Fibroblast of skin of back (primary cell): ENCODE measurements around the gene SIVA1.
"Not testable (repeated sequence)": the region's sequence is repeated elsewhere in the genome, so short reads cannot be mapped to it uniquely, and the experiment has no call there.

Experiments
- DNase-seq: peaks from one replicate; pipeline ENCODE4 v3.0.0-alpha.2; 2013

The SIVA1 gene

DNA sequence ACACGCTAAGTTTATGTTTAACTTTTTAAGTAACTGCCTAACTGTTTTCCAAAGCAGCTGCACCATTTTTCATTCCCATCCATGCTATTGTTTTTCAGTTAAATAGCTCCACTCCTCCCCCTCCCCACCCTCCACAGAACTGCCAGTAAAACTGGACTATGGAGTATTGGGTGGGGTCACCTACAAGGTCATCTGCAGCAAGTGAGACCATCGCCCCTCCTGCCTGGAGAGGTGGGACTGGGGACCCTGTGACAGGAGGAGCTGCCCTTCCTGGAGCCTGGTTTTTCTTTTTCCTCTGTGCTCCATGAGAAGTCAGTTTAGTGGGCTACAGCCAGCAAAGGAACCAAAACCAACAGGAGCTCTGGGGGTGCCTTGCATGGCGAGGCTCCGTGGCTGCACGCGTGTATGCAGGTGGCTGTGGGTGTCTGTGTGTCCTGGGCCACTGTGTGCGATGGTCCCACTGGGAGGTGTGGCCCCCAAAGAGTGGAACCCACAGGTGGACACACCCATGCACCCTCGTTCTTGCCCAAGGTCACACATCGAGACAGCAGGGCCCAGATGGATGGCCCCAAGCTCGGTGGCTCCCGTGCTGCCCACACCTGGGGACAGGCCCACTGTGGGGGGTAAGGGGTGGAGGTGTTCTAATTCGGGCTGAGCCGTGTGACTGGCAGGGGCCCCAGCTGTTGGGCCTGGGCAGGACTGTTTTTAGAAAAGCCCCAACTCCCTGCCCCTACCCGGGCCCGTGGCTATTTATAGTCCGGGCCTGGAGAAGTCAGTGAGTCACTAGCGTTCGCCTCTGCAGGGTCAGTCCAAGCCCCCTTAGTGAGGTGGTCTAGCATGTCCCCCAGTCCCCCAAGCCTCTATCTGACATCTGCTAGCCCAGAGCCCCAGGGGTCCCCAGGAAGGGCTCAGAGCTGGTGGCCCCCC, 31.2 kb upstream of the SIVA1 start:
- peak; percentile 36 for DNase-seq

DNA sequence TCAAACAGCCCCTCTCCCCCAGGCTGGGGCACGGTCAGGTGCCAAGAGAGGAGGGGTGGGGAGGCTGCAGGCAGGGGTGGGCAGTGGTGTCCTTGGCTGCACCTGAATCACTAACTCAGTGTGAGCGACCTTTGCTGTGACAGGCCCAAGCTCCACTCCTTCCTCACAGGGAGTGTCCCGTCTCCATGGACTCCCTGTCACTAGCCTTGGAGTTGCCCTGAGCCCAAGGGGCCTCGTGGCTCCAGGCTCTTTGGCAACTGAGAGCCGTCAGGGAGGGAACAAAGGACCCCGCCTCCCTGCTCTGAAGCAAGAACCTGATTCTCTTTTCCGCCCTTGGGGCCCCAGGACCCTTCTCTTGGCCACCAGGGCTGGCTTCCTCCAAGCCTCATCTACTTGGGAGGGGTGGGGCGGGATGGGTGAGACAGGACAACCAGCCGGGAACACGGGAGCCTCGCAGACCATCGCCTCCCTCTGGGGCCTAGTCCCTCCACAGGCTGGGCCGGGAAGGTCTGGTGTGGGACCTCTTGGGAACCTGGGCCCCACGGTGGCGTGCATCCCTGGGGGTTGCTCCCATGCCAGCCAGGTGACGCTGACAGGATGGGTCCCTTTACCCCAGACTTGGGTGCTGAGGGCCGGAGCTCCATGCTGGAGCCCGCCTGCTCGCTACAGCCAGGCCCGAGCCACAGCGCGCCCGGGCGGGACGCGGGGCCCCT, 29.9 kb upstream of the SIVA1 start:
- DNase-seq: no peak

DNA sequence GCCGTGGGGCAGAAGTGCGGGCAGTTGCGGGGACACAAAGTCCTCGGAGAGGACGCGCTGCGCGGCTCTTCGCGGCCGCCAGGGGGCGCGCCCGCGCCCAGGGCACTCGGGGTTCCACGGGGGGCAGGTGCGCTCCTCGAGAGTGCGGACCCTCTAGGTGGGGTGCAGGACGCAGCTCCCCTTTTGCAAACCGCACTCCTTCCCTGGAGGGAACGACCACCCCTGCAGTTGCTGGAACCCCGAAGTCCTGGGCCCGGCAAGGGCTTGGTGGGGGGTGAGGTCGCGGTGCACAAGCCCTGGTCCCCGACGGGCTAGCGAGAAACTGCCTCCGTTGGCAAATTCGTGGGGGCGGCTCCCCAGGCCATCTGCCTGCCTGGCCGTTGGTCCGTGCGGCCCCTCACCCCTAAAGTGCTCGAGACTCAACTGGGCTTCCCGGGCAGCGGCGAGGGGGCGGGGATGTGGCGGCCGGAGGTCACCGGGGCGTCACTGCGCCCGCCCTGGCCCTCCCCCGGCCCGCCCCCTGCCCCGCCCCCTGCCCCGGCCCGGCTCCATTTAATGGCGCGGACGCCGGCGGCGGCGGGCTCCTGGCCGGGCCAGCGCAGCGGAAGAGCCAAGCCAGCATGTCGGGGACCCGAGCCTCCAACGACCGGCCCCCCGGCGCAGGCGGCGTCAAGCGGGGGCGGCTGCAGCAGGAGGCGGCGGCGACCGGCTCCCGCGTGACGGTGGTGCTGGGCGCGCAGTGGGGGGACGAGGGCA, 29.1 kb upstream of the SIVA1 start, which contains the start of gene ADSS1:
Gene ADSS1 (plus strand): TSS at position 579 of the 756 bp plus-strand sequence. CDS start 42 bp downstream, at position 621.
- peak; percentile 34 for DNase-seq

DNA sequence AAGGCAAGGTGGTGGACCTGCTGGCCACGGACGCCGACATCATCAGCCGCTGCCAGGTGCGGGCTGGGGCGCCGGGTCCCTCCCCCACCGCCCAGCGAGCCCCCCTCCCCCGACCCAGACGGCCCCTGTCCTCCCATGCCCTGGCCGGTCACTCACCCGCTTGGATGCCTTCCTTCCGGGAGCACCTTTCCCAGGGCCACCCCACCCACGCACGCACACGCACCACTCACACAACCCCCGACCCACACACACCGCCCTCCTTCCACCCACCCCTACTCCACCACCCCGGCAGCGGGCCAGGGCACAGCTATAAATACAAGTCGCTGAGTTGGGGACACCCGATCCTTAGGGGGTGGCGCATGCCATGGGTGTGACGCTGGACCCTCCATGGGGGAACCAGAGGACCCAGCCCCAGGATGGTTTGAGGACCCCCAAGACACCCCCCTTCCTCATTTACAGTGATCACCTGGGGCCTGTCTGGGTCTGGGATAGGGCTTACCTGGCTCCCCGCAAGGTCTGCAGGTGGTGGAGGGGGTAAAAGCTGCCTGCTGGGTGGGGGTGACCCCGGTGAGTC, 28.5 kb upstream of the SIVA1 start:
- no peak for DNase-seq

DNA sequence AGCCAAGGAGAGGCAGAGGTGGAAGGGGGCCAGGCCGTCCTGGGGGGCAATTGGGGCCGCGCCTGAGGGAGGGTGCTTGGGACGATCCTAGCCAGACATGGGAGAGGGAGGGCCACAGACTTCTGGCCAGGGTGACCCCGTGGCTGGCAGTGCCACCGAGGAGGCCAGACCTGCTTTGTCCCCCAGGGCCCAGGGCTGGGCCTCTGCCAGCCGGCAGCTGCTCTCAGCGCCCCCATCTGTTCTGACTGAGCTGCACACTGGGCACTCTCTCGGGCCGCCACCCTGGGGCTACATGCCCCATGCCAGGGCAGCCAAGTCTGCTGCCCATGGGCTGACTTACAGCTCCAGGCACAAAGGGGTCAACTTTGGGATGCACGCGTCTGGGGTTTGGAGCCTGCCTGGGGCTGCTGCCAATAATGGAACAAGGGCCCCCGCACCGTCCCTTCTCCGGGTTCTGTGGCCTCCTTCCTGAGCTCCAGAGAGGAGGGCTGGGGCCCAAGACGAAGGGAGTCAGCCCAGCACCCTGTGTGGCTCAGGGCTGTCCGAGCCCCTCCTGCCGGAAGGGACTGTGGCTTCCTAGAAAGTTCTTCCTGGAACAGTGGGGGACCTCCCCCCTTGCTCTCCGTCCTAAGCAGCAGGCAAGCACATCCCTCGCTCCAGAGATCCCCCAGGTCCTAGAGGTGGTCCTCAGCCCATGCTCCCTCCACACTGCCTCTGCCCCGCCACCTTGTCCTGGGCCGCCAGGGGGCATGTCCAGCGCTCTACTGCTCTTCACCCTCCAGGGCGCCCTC, 27.8 kb upstream of the SIVA1 start:
- DNase-seq: peak; percentile 29

DNA sequence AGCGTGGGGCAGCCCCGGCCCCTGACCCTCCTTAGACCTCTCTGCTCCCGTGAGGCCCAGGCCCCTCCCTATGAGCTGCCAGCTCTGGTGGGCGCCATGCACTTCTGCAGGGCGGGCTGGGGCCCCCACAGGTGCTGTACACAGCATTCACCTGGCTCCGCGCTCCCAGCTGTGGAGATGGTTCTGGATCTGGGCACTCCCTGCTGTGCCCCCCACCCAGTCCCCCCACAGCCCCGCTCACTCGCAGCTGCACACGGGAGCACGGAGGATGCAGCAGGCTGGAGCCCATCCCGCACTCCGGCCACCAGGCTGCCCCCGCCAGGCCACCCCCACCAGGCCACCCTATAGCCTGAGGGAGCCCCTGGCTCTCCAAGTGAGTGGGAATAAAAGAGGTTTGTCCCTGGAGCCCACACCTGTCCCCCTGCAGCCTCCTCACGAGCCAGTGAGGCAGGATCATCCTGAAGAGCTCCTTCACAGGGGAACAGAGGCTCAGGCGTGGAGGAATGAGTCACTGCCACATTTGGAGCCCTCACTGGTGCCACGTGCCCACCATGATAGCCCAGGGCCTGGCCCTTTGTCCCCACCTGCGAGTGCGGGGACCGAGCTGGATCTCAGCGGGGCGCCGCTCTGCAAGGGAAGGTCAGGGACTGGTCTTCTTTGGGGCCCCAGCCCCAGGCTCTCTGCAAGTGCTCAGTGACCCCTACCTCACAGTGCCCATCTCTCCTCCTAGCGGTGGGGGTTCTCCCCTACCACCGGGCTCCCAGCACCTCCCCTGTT, 27.0 kb upstream of the SIVA1 start:
- no peak for DNase-seq

DNA sequence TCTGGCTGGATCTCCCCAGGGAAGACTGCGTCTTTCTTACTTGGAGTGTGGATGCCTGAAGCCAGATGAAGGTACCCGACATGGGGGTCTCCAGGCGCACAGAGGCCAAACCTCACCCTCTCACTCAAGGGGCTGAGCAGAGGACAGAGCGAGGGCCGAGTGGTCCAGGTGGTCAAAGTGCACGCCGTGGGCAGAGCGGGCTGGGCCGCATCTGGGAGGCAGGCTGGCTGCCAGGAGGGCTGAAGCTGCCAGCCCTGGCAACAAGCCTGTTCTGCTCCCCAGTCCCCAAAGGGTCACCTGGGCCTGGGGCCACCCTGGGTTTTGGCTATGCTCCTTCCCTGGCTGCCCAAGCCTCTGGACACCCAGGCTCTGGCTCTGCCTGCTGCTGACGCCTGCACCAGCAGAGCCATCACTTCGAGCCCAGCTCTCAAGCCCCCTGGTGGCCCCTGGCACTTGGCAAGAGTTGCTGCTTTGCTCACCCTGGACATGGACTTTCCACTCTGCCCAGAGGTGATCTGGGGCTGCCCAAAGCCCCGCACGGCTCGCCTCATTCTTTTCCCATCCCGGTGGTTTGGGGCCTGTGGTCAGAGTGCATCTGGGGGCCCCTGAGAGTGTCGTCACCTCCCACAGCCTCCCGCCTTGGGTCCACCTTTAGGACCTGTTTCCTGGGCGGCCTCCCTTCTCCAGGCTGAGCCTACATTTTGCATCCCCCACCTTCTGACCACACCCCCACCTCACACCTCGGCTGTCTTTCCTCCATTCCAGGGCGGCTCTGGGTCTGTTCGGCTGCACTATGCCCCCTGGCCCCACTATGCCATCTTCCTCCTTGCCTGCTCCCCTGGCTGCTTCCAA, 26.1 kb upstream of the SIVA1 start:
- DNase-seq: no peak

DNA sequence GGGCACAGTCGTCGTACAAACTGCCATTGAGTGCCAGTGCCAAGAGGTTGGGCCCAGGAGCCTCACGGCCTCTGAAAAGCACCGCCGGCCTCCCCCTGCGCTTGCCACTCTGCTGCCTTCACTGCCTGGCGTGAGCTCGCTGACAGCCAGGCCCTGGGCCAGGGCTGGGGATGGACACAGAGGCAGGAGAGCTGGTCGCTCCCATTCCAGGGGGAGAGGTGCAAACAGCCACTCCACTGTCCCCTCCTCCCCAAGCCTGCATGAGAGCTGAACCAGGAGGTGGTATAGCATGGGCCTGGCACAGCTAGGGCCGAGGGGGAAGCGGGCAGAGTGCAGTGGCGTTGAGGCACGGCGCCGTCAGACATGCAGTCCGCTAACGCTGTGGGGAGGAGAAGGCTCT, 24.3 kb upstream of the SIVA1 start:
- DNase-seq: no peak

DNA sequence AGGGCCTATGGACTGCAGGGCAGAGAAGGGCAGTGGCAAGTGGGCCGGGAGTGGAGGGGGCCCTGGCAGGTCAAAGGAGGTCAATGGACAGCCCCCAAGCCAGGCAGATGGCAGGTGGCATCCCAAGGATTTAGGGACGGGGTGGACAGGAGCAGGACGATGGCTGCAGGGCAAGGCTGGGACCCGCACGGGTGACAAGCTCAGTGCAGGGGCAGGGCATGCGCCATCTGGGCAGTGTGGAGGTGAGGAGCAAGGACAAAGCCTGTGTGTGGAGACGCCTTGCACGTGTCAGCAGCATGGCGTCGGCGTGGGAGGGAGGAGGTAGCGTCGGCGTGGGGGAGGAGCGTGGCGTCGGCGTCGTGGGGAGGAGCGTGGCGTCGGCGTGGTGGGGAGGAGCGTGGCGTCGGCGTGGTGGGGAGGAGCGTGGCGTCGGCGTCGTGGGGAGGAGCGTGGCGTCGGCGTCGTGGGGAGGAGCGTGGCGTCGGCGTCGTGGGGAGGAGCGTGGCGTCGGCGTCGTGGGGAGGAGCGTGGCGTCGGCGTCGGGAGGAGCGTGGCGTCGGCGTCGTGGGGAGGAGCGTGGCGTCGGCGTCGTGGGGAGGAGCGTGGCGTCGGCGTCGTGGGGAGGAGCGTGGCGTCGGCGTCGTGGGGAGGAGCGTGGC, 23.6 kb upstream of the SIVA1 start:
- DNase-seq: not testable (repeated sequence)

DNA sequence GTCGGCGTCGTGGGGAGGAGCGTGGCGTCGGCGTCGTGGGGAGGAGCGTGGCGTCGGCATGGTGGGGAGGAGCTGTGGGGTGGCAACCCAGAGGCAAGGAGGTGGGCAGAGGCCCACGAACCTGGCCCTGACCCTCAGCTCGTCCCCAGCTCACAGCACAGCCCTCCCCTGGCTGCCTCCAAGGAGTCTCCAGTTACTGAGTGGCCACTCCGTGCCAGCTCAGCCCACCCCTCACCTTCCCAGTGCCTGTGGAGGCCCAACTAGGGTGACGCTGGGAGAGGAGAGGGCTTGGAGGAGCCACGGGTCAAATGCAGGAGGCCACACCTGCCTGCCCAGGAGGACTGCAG, 23.1 kb upstream of the SIVA1 start:
- DNase-seq: no peak

DNA sequence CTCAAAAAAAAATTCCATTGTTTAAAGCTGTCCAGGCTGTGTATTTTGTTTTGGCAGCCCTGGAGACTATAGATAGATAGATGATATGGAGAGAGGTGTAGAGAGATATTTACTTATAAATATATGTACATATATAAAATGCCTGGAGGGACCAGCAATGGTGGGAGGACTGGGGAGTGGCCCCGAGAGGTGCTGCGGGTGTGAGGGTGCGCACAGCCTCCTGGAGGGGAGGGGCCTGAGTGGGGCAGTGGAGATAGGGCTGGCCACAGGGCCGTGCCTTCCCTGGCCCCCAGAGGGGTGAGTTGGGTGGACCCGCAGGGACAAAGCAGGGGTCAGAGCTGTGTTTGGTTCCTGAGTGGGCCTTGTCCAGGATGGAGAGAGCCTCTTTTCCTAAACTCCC, 22.5 kb upstream of the SIVA1 start:
- DNase-seq: no peak

DNA sequence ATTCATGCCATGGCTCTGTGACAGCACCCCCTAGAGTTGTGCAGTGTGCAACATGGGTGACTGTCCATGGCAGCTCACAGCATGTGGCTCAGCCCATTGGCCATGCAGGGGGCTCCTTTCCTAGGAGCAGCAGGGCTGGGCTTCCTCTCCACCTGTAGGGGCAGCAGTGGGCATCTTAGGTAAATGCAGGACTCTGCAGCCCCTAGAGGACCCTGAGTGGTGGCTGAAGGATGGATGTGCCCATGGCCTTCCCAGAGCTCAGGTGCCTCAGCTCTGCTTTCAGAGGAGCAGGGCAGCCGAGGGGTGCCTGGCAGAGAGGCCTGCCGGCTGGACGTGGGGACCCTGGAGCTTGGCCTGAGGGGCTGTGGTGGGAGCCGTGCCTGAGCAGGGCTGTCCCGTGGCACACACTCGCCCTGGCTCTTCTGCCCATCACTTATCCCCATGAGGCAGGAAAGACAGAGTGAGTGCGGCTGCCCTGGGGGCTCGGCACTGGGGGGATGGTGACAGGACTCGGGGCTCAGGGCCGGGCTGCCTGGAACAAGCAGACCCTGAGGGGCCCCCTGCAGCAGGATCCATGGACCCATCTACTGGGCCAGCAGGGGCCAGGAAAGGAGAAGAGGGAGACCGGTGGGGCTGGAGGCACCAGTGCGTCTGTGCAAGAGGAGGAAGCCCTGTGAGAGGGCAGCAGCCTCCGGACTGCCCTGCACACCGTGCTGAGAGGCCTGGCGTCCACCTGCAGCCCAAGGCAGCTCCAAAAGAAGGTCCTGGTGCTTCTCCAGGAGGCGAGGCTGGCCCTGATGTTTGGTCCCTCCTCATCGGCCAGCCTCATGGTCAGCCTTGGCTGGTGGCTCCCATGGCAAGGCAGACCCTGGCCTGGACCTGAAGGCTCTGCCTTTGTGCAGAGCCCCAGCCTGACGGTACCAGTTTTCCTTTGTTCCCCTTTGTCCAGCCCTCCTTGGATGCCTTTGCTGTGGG, 21.3 kb upstream of the SIVA1 start:
- no peak for DNase-seq

DNA sequence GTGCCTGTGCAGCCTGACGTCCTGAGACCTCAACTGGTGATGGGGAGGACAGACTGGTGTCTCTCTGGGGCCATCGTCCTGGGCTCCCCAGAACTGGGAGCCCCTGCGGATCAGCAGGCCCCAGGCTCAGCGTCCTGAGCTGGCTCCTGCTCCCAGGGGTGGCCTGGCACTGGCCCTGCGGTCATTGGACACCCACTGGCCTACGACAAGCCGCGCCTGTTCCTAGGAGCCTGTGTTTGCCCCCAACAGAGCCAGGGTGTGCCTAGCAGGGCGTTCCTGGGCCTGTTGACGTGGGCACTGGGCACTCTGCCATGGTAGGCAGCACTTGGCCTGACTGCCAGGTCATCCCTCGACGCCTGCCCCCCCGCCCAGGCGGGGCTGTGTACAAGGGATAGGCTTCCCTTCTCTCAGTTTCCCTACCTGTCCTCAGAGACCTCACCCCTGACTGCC, 20.6 kb upstream of the SIVA1 start:
- no peak for DNase-seq

DNA sequence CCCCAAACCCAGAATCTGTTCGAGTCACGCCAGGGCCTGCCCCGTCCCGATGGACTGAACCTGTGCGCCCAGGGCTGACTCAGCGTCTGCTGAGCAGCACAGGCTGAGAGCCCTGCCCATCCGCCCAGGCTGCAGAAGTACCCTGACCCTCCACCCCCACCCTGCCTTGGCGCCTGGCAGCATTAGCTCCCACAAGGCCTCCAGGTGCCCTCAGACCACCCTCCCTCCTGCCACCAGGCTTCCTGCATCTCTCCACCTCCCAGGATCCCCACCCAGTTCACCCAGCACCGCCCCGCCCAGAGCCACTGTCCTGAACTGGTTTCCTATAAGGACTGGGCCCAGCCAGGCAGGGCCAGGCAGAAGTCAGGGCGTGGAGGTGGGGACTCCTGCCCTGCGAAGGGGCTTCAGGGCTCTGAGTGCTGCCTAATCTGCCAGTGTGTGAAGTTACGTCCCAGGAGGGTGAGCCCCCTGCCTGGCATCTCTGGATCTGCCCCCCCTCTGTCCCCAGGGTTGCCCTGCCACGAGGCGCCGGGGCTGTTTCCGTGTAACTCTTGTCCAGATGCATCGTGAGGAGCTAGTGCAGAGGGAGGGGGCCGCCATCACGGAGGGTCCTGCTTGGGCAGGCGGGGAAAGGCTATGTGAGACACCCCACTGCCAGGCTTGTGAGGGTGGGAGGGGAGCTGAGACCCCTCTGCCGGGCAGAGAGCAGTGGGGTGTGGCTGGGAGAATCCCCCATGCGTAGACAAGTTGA, 19.8 kb upstream of the SIVA1 start:
- DNase-seq: no peak

DNA sequence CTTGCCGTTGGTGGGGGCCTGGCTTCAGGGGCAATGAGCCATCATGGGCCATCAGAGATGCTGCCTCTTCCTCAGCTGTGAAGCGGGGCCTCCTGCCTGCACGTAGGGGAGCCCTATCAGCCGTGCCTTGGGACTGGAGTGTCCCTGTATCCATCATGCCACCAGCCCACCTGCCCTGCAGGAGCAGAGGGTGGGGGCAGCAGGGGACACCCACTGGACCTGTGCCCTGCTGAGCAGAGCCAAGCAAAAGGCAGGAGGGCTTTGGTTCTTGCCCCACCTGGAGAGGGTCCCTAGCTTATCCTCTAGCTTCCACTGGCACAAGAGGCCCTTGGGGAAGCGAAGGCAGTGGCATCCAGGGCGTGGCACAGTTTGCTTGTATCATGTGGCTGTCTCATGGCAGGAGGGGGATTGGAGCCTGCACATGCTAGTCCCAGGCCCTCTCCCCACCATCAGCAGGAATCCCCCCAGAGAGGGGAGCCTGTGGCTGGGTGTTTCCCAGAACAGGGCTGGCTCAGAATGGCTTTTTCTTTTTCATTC, 18.8 kb upstream of the SIVA1 start:
- no peak for DNase-seq

DNA sequence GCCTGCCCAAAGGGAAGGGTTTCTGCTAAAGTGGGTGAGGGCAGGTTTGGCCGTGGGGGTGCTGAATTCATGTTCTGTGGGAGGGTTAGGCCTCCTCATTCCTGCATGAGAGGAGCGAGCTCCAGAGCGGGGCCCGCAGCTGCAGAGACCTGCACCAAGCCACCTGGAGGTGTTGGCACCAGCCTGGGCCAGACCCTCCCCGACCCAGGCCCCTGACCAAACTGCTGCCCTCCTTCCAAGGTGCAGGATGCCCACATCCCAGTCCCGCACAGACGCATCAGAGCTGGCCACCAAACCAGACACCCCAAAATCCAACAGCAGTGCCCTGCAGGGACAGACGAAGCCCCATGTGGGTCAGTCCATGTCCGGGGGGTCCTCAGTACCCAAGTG, 18.4 kb upstream of the SIVA1 start:
- no peak for DNase-seq
